H1 (cell line): ENCODE data around the gene PSMA5. TPM values are rescaled to one million over a fixed set of nuclear protein-coding genes. Genes with fewer than 3 reads are reported as not detected.

Experiments
- polyA plus RNA-seq, 7 experiments: library from polyadenylated mRNA; depleted of rRNA in 3 of 7; stranded (reverse) in 5 of 7; unstranded in 2 of 7; fragments of >200 nt in 5 of 7; fragments of 200-250 nt in 2 of 7; gene quantifications; 1 replicate in 5 of 7; 2 replicates in 1 of 7; 4 replicates in 1 of 7; pipeline versions ENCODE4 v1.2.1 to v1.2.3, GENCODE V29; 2011 to 2013; ENCODE audit warnings: missing spikeins in 2 of 7, mixed read lengths in 2 of 7
- total RNA-seq: library from RNA; stranded (reverse); fragmentation: NEBNext Ultra II Directional; extraction: Animal tissue kit (Norgen Biotek cat#: 25700); gene quantifications from 2 replicates; pipeline ENCODE4 v1.2.1, GENCODE V29; 2021
- TF ChIP-seq, protein P1 (sequence below): fragments of 300-600 bp; sonication (generic); IDR thresholded peaks from 2 replicates; pipeline ENCODE4 v1.7.1; 2012; ENCODE audit warnings: low read length, moderate library complexity, mild to moderate bottlenecking, inconsistent platforms; ENCODE audit not compliant: insufficient replicate concordance

Gene PSMA5
- total and polyA plus RNA-seq, 2 of the 8 experiments (the other 6 are each of a cell fraction or from before 2014, with no cell fraction given), result 140 to 166 TPM

DNA sequence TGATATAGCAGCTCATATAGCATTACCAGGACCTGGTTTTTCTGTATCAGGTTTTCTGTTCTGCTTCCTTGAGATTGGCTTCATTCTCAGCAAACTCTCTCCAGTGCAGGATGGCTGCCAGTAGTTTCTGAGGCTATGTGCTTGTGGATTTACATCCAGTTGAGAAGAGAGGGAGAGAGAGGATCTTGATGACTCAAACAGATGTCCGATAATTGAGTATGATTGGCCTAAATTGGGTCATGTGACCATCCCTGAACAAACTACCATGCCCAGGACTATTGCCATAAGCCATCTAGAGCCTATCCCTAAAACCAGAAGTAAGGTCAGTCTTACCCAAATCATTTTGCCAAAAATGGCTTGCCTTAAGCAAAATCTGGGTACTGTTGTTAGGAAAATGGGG, 18.1 kb upstream of the PSMA5 start (continued):
- TF ChIP-seq, protein P1, sequence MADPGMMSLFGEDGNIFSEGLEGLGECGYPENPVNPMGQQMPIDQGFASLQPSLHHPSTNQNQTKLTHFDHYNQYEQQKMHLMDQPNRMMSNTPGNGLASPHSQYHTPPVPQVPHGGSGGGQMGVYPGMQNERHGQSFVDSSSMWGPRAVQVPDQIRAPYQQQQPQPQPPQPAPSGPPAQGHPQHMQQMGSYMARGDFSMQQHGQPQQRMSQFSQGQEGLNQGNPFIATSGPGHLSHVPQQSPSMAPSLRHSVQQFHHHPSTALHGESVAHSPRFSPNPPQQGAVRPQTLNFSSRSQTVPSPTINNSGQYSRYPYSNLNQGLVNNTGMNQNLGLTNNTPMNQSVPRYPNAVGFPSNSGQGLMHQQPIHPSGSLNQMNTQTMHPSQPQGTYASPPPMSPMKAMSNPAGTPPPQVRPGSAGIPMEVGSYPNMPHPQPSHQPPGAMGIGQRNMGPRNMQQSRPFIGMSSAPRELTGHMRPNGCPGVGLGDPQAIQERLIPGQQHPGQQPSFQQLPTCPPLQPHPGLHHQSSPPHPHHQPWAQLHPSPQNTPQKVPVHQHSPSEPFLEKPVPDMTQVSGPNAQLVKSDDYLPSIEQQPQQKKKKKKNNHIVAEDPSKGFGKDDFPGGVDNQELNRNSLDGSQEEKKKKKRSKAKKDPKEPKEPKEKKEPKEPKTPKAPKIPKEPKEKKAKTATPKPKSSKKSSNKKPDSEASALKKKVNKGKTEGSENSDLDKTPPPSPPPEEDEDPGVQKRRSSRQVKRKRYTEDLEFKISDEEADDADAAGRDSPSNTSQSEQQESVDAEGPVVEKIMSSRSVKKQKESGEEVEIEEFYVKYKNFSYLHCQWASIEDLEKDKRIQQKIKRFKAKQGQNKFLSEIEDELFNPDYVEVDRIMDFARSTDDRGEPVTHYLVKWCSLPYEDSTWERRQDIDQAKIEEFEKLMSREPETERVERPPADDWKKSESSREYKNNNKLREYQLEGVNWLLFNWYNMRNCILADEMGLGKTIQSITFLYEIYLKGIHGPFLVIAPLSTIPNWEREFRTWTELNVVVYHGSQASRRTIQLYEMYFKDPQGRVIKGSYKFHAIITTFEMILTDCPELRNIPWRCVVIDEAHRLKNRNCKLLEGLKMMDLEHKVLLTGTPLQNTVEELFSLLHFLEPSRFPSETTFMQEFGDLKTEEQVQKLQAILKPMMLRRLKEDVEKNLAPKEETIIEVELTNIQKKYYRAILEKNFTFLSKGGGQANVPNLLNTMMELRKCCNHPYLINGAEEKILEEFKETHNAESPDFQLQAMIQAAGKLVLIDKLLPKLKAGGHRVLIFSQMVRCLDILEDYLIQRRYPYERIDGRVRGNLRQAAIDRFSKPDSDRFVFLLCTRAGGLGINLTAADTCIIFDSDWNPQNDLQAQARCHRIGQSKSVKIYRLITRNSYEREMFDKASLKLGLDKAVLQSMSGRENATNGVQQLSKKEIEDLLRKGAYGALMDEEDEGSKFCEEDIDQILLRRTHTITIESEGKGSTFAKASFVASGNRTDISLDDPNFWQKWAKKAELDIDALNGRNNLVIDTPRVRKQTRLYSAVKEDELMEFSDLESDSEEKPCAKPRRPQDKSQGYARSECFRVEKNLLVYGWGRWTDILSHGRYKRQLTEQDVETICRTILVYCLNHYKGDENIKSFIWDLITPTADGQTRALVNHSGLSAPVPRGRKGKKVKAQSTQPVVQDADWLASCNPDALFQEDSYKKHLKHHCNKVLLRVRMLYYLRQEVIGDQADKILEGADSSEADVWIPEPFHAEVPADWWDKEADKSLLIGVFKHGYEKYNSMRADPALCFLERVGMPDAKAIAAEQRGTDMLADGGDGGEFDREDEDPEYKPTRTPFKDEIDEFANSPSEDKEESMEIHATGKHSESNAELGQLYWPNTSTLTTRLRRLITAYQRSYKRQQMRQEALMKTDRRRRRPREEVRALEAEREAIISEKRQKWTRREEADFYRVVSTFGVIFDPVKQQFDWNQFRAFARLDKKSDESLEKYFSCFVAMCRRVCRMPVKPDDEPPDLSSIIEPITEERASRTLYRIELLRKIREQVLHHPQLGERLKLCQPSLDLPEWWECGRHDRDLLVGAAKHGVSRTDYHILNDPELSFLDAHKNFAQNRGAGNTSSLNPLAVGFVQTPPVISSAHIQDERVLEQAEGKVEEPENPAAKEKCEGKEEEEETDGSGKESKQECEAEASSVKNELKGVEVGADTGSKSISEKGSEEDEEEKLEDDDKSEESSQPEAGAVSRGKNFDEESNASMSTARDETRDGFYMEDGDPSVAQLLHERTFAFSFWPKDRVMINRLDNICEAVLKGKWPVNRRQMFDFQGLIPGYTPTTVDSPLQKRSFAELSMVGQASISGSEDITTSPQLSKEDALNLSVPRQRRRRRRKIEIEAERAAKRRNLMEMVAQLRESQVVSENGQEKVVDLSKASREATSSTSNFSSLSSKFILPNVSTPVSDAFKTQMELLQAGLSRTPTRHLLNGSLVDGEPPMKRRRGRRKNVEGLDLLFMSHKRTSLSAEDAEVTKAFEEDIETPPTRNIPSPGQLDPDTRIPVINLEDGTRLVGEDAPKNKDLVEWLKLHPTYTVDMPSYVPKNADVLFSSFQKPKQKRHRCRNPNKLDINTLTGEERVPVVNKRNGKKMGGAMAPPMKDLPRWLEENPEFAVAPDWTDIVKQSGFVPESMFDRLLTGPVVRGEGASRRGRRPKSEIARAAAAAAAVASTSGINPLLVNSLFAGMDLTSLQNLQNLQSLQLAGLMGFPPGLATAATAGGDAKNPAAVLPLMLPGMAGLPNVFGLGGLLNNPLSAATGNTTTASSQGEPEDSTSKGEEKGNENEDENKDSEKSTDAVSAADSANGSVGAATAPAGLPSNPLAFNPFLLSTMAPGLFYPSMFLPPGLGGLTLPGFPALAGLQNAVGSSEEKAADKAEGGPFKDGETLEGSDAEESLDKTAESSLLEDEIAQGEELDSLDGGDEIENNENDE, result no peak
